Esophagus muscularis mucosa (tissue), 4 donors: ENCODE results near the gene GAREM1. TPM values are rescaled to one million over a fixed set of nuclear protein-coding genes. Genes with fewer than 3 reads are reported as not detected.
"Not testable (repeated sequence)": the region's sequence is repeated elsewhere in the genome, so short reads cannot be mapped to it uniquely, and the experiment has no call there.

Experiments
- DNase-seq: peaks from one replicate; pipeline ENCODE4 v3.0.0-alpha.2; 2017; ENCODE audit errors: extremely low spot score
- H3K27ac ChIP-seq, 4 donors: fragments of 200-600 bp; sonication (generic); replicated peaks in 1 of 4; 1 replicate in 3 of 4; 2 replicates in 1 of 4; pipeline ENCODE4 v1.5.1; 2016 to 2019; ENCODE audit warnings: mild to moderate bottlenecking in 1 of 4
- H3K27me3 ChIP-seq, 4 donors: fragments of 200-600 bp; sonication (generic); one replicate each; pipeline versions ENCODE4 v1.5.1 to v1.6.0; 2016 to 2019
- H3K36me3 ChIP-seq, 4 donors: fragments of 200-600 bp; sonication (generic); one replicate each; pipeline ENCODE4 v1.5.1; 2016 to 2019
- H3K4me1 ChIP-seq, 4 donors: fragments of 200-600 bp; sonication (generic); one replicate each; pipeline ENCODE4 v1.5.1; 2016 to 2019
- H3K4me3 ChIP-seq, 4 donors: fragments of 200-600 bp; sonication (generic); 1 replicate in 2 of 4; 2 replicates in 2 of 4; pipeline ENCODE4 v1.5.1; 2016 to 2019; ENCODE audit warnings: mild to moderate bottlenecking in 4 of 4, moderate library complexity in 1 of 4
- H3K9me3 ChIP-seq, 4 donors: fragments of 200-600 bp; sonication (generic); 1 replicate in 3 of 4; 2 replicates in 1 of 4; pipeline ENCODE4 v1.5.1; 2016 to 2019
- CTCF ChIP-seq, 3 experiments: fragments of 200-600 bp in 2 of 3; fragments of 450-650 bp in 1 of 3; sonication (generic) in 2 of 3; IDR thresholded peaks; one replicate each; pipeline ENCODE4 v1.5.1; 2017 to 2019; ENCODE audit warnings: antibody characterized with exemption in 3 of 3, mild to moderate bottlenecking in 2 of 3, moderate library complexity in 1 of 3
- EP300 ChIP-seq: sonication (generic); formaldehyde crosslinking; IDR thresholded peaks from one replicate; pipeline ENCODE4 v1.6.1; 2017; ENCODE audit warnings: antibody characterized with exemption
- POLR2A ChIP-seq: fragments of 450-650 bp; IDR thresholded peaks from one replicate; pipeline ENCODE4 v1.6.1; 2017; ENCODE audit warnings: antibody characterized with exemption, moderate library complexity, mild to moderate bottlenecking, low read depth
- POLR2AphosphoS5 ChIP-seq, 2 donors: sonication (generic); formaldehyde crosslinking; IDR thresholded peaks; one replicate each; pipeline ENCODE4 v1.6.1; 2017; ENCODE audit warnings: antibody characterized with exemption in 2 of 2
- WGBS: methylation state at CpG from one replicate; pipeline ENCODE4 v1.1.5; 2018; 5-methylcytosine and 5-hydroxymethylcytosine counted together
- intact Hi-C: fragments of 100-400 bp; cut with DNase I; formaldehyde crosslinking; loops from one replicate; pipeline ENCODE4 v1.15.1; 2023
- total RNA-seq, 4 donors: library from RNA; depleted of rRNA; stranded (reverse); fragments of >200 nt; gene quantifications; one replicate each; pipeline versions ENCODE4 v1.1.0 to v1.2.1, GENCODE V29; 2016

Gene GAREM1
- total RNA-seq, 4 donors from 2014 or later: 7.0 to 11.6 (median 9.8) TPM

DNA sequence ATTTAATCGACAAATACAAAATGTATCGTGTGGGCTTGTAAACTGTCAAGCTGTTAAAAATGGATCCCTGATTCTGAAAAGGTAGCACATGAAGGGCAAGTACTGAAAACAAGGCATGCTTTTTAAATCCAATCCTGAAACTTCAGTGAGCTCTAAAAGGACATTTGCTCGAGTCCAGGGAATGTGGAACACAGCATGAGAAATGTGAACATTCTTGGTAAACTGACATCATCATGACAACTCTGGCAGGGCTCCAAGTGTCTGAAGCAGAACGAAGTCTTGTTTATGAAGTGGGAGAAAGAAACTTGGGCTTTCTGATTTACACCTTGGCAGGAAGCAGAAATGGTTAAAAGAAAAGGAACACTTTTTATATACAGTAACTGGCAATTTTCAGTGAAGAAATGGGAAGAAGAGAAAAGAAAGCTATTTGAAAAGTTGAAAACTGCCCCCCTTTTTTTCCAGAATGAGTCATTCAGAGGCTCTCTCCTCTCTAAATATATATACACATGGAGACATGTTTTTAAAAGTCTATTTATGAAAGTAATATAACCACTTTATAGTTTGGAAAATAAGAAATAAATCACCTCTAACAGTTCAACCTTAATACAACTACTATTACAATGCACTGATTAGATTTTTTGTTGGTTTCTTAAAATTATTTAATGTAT lies 120.8 kb downstream of the GAREM1 start:
- no peak for DNase-seq
- TF ChIP-seq EP300: no peak
- peak; percentile 69 to 79 for TF ChIP-seq POLR2AphosphoS5 (IDR thresholded peaks at IDR 0.05)
- intact Hi-C loops: no loop called here
- H3K4me3 ChIP-seq: peak overlapping the region in 3 of 4 donors; percentile 6 to 37 (median 28)
- H3K27me3 ChIP-seq: no peaks in the 10 kb centered on the region
- WGBS: 11% methylated on average over 4 of the region's 4 CpGs
- peak overlapping the region; percentile 73 to 83 (median 82) for H3K27ac ChIP-seq
- H3K36me3 ChIP-seq: no peaks in the 10 kb centered on the region
- H3K9me3 ChIP-seq: no peaks in the 10 kb centered on the region
- peaks cover 17 to 74% (median 69%) of the 10 kb centered on the region in 4 donors for H3K4me1 ChIP-seq

DNA sequence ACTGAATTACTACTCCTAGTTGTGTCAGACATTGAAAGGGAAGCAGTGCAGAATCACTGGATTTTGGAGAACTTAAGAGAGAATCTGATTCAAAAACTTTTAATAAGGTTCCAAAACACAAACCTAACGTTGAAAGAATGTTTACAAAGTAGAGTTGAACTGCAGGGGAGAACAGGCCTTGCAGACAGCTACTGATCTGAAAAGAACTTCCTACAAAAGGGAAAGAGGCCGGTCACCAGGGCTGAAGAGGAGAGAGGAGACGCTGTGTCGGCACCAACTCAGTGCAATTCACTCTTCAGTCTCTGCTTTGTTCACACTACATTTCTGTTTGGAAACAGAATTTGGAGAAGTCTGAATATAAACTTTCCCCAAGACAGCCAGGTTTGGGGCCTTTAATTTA lies 124.0 kb downstream of the GAREM1 start:
- DNase-seq: no peak
- WGBS: 23% methylated on average over 4 of the region's 4 CpGs
- Histone ChIP-seq H3K4me3 (peak overlapping the region in 2 of 4 donors; percentile 11 to 15), H3K36me3 (no peaks in the 10 kb centered on the region), H3K9me3 (no peaks in the 10 kb centered on the region), H3K4me1 (peaks cover 17 to 58% (median 54%) of the 10 kb centered on the region in 4 donors), H3K27me3 (no peaks in the 10 kb centered on the region), H3K27ac (peak overlapping the region; percentile 60 to 83 (median 82))
- no peak for TF ChIP-seq POLR2AphosphoS5 (IDR thresholded peaks at IDR 0.05)
- no peak for TF ChIP-seq EP300
- no peak for TF ChIP-seq POLR2A
- TF ChIP-seq CTCF (IDR thresholded peaks at IDR 0.05): no peak
- intact Hi-C loops: no loop called here

DNA sequence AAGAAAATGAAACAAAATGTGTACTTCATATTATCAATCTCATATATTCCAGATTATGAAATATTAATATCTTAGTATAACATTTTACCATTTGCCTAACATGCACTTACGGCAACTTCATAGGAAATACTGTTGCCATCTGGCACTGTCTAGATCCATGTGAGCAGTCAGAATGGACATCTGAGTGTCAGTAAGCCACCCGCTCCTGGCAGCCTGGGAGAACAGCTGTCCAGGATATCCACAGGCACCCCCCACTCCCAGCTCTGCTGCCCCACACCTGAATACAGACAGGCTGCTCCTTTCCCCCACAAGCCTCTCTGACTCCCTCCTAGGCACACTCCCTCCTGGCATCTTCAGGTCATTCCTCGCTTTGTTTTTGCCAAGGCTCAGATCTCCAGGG lies 127.0 kb downstream of the GAREM1 start:
- Histone ChIP-seq H3K27ac (no peak overlapping the region), H3K4me3 (no peak overlapping the region), H3K36me3 (no peaks in the 10 kb centered on the region), H3K4me1 (peaks cover 11 to 27% (median 25%) of the 10 kb centered on the region in 4 donors), H3K9me3 (no peaks in the 10 kb centered on the region), H3K27me3 (no peaks in the 10 kb centered on the region)
- 93% methylated on average over 3 of the region's 3 CpGs for WGBS
- DNase-seq: no peak
- TF ChIP-seq EP300 (no peak), CTCF (IDR thresholded peaks at IDR 0.05) (no peak), POLR2A (no peak), POLR2AphosphoS5 (IDR thresholded peaks at IDR 0.05) (no peak)
- intact Hi-C loops: no loop called here

GRCh38 chr18:32341112-32341511 lies 129.6 kb downstream of the GAREM1 start:
- intact Hi-C loops, DNase-seq, H3K27ac ChIP-seq, H3K4me1 ChIP-seq, H3K4me3 ChIP-seq, H3K27me3 ChIP-seq, H3K36me3 ChIP-seq, H3K9me3 ChIP-seq: not testable (repeated sequence)
- 100% methylated on average over 3 of the region's 3 CpGs for WGBS

- no peak overlapping the region for H3K27ac ChIP-seq
- no peak for DNase-seq
- no peak overlapping the region for H3K4me3 ChIP-seq
- no peaks in the 10 kb centered on the region for H3K9me3 ChIP-seq
- intact Hi-C loops: no loop called here
- 71% methylated on average over 2 of the region's 2 CpGs for WGBS
- no peaks in the 10 kb centered on the region for H3K36me3 ChIP-seq
- H3K27me3 ChIP-seq: no peaks in the 10 kb centered on the region
- H3K4me1 ChIP-seq: peaks cover 0 to 11% (median 0%) of the 10 kb centered on the region in 4 donors
- no peak for TF ChIP-seq EP300
- TF ChIP-seq POLR2AphosphoS5 (IDR thresholded peaks at IDR 0.05): no peak
- no peak for TF ChIP-seq POLR2A
These were observed 131.6 kb downstream of the GAREM1 start for GRCh38 chr18:32339045-32339444.

DNA sequence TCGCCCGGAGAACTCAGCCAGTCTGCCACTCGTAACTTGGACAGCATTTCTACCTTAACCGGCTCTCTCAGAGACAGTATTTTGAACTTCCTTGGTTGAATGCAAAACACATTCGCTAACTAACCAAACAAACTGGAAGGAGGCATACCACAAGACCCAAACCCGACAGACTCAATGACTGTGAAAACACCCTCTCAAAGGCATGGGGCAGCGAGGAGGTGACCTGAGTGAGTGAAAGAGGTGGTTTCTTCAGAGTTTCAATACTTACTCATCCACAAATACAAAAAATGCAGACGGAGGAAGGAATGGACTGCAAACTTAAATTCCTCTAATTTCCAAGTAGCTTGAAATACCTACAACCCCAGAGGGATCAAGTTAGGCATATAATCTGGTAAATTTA lies 132.9 kb downstream of the GAREM1 start:
- DNase-seq: no peak
- H3K27me3 ChIP-seq: no peaks in the 10 kb centered on the region
- peaks cover 0 to 11% (median 0%) of the 10 kb centered on the region in 4 donors for H3K4me1 ChIP-seq
- TF ChIP-seq CTCF (IDR thresholded peaks at IDR 0.05): no peak
- H3K4me3 ChIP-seq: no peak overlapping the region
- H3K9me3 ChIP-seq: no peaks in the 10 kb centered on the region
- H3K27ac ChIP-seq: no peak overlapping the region
- intact Hi-C loops: no loop called here
- H3K36me3 ChIP-seq: no peaks in the 10 kb centered on the region
- 90% methylated on average over 8 of the region's 8 CpGs for WGBS
